Pons (tissue), 1 donor: ENCODE results near the gene PRKCE.

Experiments
- DNase-seq: peaks from one replicate; pipeline ENCODE4 v3.0.0-alpha.2; 2016; ENCODE audit warnings: low spot score

PRKCE gene

GRCh38 chr2:45936623-45936979, 285.1 kb downstream of the PRKCE start:
- no peak for DNase-seq

DNA sequence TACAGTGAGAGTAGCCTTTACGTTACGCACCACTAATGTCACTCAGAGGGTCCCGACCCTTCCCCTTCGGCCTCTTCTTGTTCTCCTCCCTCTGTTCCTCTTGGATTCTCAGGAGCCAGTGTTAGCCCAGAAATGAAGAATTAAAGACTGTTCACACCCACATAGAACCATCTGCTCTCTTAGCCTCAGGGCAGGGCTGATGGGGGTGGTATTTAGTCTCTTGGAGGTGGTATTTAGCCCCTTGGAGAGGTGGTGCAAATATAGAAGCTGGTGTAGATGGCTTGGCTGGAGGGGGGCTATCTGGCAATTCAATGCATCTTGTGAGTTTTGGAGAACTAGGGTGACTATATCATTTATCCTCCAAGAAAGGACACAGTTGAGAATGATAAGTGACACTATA, 286.5 kb downstream of the PRKCE start:
- no peak for DNase-seq

DNA sequence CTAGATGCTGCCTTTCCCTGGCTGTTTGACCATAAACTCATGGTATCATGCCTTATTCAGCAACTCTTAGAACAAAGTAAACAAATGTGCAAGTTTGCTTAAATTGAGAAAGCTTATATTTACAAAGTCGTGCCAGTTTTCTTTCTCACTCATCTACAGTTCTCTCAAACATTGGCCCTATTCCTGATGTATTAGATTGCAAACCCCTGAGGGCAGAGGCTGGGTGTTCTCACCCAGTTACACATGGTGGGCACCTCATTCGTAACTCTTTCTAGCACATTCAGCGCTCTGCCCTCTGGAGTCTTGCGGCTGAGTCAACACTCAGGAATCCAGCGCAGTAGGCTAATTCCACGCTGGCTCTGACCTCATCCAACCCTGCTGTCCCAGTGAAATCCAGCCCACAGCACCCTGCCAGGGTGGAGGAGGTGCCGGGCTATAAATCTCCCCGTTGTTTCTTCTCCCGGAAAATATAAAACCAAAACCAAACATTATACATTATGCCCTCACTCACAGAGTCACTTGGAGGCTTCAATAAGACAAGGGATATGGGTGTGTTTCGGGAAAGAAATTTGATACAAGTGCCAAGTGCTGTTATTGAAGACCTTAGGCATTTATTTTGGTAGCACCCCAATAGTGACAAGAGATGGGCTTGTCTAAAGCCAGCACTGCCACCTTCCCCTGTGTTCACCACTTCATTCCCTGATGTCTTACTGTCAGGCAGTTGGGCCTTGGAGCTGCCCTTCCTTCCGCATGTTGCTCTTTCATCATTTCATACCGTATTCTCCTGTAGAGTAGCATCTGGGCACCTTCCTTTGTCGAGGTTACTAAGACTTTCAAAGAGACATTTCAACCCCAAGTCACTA, 287.4 kb downstream of the PRKCE start:
- no peak for DNase-seq

- DNase-seq, result no peak
Observed at GRCh38 chr2:45941531-45942236, 290.2 kb downstream of the PRKCE start.

- DNase-seq, result no peak
Observed at GRCh38 chr2:45942237-45942738, 290.8 kb downstream of the PRKCE start.

DNA sequence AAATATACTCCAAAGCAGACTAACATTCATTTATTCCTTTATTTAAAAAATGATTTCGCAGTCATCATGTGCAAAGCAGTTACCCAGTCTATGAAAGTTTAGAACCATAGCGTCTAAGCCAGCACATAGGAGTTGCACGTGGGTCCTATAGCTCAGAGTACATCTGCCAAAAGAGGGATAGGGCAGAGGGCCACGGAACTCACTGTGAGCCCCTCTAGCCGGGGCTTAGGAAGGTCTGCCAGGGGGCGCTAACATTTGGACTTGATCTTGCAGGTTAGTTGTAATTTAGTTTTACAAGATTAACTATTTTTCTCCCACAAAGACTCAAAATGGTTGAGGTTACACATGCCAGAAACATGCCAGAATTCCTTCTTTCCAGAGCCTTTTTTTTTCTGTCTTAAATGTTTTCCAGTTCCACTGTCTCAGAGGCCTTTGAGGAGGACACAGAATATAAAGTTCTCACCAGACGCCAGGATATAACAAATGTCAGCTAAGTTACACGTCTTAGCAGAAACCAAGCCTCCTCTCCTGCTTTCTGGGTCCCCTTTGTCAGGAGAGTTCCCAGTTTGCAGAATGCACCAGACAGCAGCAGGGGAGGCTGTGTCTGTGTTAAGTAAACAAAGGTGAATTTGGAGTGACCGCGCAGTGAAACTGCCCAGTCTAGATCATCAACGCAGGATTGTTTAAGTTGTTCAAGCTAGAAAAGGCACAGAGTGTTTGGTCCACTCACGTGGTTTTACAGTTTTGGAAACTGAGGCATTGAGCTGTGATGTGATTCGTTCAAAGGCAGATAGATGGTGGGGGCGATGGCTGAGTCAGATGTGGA, 292.0 kb downstream of the PRKCE start:
- no peak for DNase-seq

DNA sequence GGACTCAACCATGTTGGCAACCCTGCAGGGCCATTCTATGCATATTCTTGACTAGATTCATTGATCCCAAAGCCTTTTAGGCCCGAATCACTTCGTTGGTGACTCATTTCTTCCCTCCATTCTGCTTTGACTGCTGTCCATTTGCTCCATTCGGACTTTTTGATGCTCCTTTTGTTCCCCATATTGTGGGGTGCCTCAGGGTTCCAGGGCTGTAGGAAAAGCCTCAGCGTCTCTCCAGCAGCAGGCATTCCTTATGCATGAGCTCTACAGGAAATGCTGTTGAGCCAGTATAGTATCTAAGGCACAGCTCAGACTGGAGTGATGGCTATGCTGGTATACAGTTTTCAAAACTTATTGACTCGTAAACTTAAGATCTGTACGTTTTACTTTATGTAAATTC, 292.6 kb downstream of the PRKCE start:
- DNase-seq, result no peak

GRCh38 chr2:45945302-45945717, 293.8 kb downstream of the PRKCE start:
- DNase-seq, result no peak

- DNase-seq, result no peak
Observed at GRCh38 chr2:45946023-45946422, 294.5 kb downstream of the PRKCE start.

- no peak for DNase-seq
Observed at GRCh38 chr2:45950606-45951005, 299.1 kb downstream of the PRKCE start.

GRCh38 chr2:45951025-45951727, 299.7 kb downstream of the PRKCE start:
- no peak for DNase-seq

DNA sequence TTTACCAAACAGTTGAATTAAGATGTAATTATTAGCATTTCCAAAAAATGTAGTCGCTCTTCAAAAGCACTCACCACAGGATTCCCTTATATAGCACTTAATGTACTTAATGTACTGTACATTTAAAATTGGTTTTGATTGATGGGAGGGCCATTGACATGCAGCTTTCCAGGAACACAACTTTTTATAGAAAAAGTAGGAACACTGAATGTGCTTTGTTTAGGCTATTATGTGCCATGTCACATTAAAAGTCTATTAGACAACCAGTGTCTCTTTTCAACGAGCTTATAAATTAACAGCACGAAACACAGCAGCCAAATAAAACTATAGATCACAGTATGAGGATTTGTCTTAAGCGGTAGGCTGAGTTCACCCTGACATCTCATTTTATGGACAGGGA, 301.1 kb downstream of the PRKCE start:
- DNase-seq, result no peak

GRCh38 chr2:45953376-45954027, 302.0 kb downstream of the PRKCE start:
- no peak for DNase-seq

- no peak for DNase-seq
Observed at GRCh38 chr2:45954233-45954850, 302.9 kb downstream of the PRKCE start.

DNA sequence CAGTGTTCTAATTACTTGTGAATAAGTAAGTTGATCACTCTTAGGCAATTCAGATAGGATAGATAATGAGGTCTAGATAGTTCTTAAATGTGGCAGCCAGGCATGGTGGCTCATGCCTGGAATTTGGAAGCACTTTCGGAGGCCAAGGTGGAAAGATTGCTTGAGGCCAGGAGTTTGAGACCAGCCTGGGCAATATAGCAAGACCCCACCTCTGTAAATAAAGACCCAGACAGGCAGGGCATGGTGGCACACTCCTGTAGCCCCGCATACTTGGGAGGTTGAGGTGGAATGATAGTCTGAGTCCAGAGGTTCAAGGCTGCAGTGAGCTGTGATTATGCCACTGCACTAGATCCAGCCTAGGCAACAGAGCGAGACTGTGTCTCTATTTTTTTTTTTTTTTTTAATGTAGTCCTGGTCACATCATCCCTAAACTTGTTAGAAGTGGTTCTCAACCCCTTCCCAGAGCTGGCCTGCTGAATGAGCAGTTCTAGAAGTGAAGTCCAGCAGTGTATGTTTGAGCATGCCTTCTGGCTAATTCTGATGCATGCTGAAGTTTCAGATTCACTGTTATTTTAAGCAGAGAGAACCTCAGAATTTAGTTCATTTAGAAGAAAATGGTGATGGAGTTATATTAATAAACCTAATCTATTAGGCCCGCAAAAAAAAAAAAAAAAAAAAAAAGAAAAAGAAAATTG, 306.2 kb downstream of the PRKCE start:
- DNase-seq, result no peak

- DNase-seq, result no peak
Observed at GRCh38 chr2:45960057-45960863, 308.8 kb downstream of the PRKCE start.

DNA sequence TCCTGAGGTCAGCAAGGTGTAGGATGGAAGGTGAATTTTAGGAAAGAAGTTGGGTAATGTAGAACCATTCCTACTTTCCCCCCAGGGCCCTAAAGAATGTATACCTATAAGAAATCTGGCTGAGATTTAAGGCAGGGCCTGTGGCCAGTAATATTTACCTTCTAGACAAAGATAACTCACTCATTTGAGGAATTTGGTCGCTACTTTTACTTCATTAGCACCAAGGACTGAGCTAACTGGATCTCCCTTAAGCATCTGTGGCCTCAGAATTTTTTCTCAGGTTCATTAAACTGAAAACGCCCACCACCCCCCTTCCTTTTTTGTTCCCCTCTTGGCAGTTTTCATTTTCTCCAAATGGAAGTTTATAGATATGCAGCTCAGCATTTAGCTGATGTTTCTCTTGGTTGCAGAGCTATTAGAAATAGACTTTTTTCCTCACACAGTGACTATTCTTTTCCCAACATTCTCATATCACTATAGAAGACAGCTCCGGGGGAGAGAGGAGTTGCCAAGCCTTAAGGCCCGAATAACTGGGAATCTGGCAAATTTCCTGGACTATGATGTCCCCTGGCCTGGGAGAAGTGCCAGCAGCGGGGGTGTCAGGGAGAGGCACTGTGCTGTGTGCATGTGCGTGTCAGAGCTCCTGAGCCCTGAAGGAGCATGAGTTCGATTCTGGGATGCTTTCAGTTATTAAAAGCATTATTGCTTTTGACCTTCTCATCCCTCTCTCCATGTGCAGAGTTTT, 310.9 kb downstream of the PRKCE start:
- peak; percentile 49 for DNase-seq

- no peak for DNase-seq
Observed at GRCh38 chr2:45963816-45964215, 312.3 kb downstream of the PRKCE start.
